Measurements from ENCODE around the gene NAV3.

The NAV3 gene

DNA sequence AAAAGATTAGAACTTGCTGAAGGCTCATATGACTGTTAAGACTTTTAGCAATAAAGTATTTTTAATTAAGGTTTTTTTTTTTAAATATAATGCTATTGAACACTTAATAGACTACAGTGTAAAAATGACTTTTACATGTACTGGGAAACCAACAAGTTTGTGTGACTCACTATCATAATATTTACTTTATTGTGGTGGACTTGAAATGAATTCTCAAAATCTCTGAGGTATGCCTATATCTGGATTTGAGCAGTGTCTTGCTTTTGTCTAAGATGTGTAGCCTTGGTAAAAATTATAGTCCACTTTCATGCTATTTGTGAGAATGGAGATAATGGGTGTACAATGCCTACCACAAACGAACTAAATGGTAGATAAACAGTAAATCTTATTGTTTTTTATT, 33.9 kb upstream of the NAV3 start:
- Histone ChIP-seq H3K79me2 (ENCODE audit: low read length) (no peaks in the 10 kb centered on the region), H3K27ac (ENCODE audit: low read length) (no peak overlapping the region), H3K9ac (ENCODE audit: low read length) (no peak overlapping the region), H2AFZ (ENCODE audit: low read depth, low read length) (no peak overlapping the region), H3K4me1 (ENCODE audit: low read length) (no peaks in the 10 kb centered on the region), H3K4me3 (ENCODE audit: low read length) (no peak overlapping the region), H3K9me3 (ENCODE audit: insufficient read depth, low read length) (no peaks in the 10 kb centered on the region), H3K4me2 (ENCODE audit: low read length) (no peak overlapping the region), H4K20me1 (ENCODE audit: insufficient read depth, low read length) (no peaks in the 10 kb centered on the region), H3K27me3 (ENCODE audit: low read depth, low read length) (no peaks in the 10 kb centered on the region), H3K36me3 (replicated peaks; ENCODE audit: low read depth, low read length) (no peaks in the 10 kb centered on the region)
- TF ChIP-seq, protein P1, sequence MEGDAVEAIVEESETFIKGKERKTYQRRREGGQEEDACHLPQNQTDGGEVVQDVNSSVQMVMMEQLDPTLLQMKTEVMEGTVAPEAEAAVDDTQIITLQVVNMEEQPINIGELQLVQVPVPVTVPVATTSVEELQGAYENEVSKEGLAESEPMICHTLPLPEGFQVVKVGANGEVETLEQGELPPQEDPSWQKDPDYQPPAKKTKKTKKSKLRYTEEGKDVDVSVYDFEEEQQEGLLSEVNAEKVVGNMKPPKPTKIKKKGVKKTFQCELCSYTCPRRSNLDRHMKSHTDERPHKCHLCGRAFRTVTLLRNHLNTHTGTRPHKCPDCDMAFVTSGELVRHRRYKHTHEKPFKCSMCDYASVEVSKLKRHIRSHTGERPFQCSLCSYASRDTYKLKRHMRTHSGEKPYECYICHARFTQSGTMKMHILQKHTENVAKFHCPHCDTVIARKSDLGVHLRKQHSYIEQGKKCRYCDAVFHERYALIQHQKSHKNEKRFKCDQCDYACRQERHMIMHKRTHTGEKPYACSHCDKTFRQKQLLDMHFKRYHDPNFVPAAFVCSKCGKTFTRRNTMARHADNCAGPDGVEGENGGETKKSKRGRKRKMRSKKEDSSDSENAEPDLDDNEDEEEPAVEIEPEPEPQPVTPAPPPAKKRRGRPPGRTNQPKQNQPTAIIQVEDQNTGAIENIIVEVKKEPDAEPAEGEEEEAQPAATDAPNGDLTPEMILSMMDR (IDR thresholded peaks at IDR 0.05; ENCODE audit: low read depth, low read length): no peak
- no peak for TF ChIP-seq EZH2phosphoT487 (IDR thresholded peaks at IDR 0.05; ENCODE audit: low read depth)

DNA sequence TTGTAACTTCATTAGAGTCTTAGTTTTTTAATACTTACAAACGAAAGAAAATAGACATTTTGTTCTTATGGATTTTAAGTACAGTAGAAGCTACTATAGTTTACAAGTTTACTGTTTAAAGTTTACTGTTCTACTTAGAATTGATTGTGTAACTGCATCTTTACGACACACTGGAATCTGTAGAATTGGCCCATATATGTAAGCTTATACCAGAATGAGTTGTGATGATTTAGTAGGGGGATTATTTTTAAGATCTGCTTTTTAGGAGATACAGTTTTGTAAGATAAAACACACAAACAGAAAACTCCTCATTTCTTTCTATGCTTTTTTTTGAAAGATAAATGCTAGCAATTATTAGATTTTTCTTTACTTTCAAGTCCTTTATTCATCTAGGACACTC, 30.2 kb upstream of the NAV3 start:
- Histone ChIP-seq H4K20me1 (ENCODE audit: insufficient read depth, low read length) (no peaks in the 10 kb centered on the region), H3K4me2 (ENCODE audit: low read length) (no peak overlapping the region), H3K36me3 (replicated peaks; ENCODE audit: low read depth, low read length) (no peaks in the 10 kb centered on the region), H3K79me2 (ENCODE audit: low read length) (no peaks in the 10 kb centered on the region), H3K4me3 (ENCODE audit: low read length) (no peak overlapping the region), H3K9ac (ENCODE audit: low read length) (no peak overlapping the region), H3K27me3 (ENCODE audit: low read depth, low read length) (no peaks in the 10 kb centered on the region), H3K4me1 (ENCODE audit: low read length) (no peaks in the 10 kb centered on the region), H3K27ac (ENCODE audit: low read length) (no peak overlapping the region), H3K9me3 (ENCODE audit: insufficient read depth, low read length) (no peaks in the 10 kb centered on the region), H2AFZ (ENCODE audit: low read depth, low read length) (no peak overlapping the region)
- TF ChIP-seq EZH2phosphoT487 (IDR thresholded peaks at IDR 0.05; ENCODE audit: low read depth): no peak
- TF ChIP-seq, protein P1 (IDR thresholded peaks at IDR 0.05; ENCODE audit: low read depth, low read length): no peak

DNA sequence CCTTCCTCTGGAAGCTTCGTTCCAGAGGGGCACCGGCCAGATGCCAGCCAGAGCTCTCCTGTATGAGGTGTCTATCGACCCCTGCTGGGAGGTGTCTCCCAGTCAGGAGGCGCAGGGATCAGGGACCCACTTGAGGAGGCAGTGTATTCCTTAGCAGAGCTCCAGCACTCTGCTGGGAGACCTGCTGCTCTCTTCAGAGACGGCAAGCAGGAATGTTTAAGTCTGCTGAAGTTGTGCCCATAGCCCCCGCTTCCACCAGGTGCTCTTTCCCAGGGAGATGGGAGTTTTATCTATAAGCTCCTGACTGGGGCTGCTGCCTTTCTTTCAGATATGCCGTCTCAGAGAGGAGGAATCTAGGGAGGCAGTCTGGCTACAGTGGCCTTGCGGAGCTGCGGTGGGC, 22.2 kb upstream of the NAV3 start:
- Histone ChIP-seq H3K9me3 (ENCODE audit: insufficient read depth, low read length) (no peaks in the 10 kb centered on the region), H3K4me1 (ENCODE audit: low read length) (no peaks in the 10 kb centered on the region), H3K4me3 (ENCODE audit: low read length) (no peak overlapping the region), H3K9ac (ENCODE audit: low read length) (no peak overlapping the region), H4K20me1 (ENCODE audit: insufficient read depth, low read length) (no peaks in the 10 kb centered on the region), H3K79me2 (ENCODE audit: low read length) (no peaks in the 10 kb centered on the region), H3K36me3 (replicated peaks; ENCODE audit: low read depth, low read length) (no peaks in the 10 kb centered on the region), H2AFZ (ENCODE audit: low read depth, low read length) (no peak overlapping the region), H3K4me2 (ENCODE audit: low read length) (no peak overlapping the region), H3K27me3 (ENCODE audit: low read depth, low read length) (no peaks in the 10 kb centered on the region), H3K27ac (ENCODE audit: low read length) (no peak overlapping the region)
- TF ChIP-seq EZH2phosphoT487 (IDR thresholded peaks at IDR 0.05; ENCODE audit: low read depth): no peak
- TF ChIP-seq, protein P1 (IDR thresholded peaks at IDR 0.05; ENCODE audit: low read depth, low read length): no peak

DNA sequence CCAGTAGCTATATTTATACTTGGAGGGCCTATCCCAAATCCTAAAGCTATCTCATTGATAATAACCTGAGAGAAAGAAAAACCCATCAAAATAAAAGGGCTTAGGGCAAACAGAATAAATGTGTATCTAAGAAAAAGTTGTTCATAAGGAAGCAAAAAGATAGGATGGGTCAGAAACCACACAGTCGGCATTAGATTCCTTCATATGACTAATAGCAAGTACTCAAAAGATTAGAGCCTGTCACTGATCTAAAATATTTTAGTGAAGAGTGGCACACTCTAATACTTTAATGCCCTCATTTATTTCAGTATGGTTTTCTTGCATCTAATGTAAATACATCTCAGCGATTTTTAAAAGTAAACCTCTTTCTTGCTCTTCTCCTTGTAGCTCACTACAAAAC, 17.1 kb upstream of the NAV3 start:
- Histone ChIP-seq H3K4me3 (ENCODE audit: low read length) (no peak overlapping the region), H3K36me3 (replicated peaks; ENCODE audit: low read depth, low read length) (no peaks in the 10 kb centered on the region), H3K79me2 (ENCODE audit: low read length) (no peaks in the 10 kb centered on the region), H4K20me1 (ENCODE audit: insufficient read depth, low read length) (no peaks in the 10 kb centered on the region), H3K9ac (ENCODE audit: low read length) (no peak overlapping the region), H3K27ac (ENCODE audit: low read length) (no peak overlapping the region), H3K27me3 (ENCODE audit: low read depth, low read length) (no peaks in the 10 kb centered on the region), H3K9me3 (ENCODE audit: insufficient read depth, low read length) (no peaks in the 10 kb centered on the region), H3K4me2 (ENCODE audit: low read length) (no peak overlapping the region), H2AFZ (ENCODE audit: low read depth, low read length) (no peak overlapping the region), H3K4me1 (ENCODE audit: low read length) (peaks cover 15% of the 10 kb centered on the region)
- TF ChIP-seq, protein P1 (IDR thresholded peaks at IDR 0.05; ENCODE audit: low read depth, low read length): no peak
- no peak for TF ChIP-seq EZH2phosphoT487 (IDR thresholded peaks at IDR 0.05; ENCODE audit: low read depth)

Measured in OCI-LY3 (cell line).